MM.1S (cell line): Measurements from ENCODE around the gene OSBPL1A.

Source experiments
- DNase-seq: peaks from one replicate; pipeline ENCODE4 v3.0.0-alpha.2; 2015
- H2AFZ ChIP-seq: fragments of 300-600 bp; sonication (generic); 2 replicates; pipeline ENCODE4 v1.6.0; 2016; ENCODE audit warnings: antibody characterized with exemption, low read length
- H3F3A ChIP-seq: fragments of 300-600 bp; sonication (generic); 2 replicates; pipeline ENCODE4 v1.6.1; 2016; ENCODE audit warnings: mild to moderate bottlenecking, antibody characterized with exemption, low read length, moderate library complexity, mixed read lengths; ENCODE audit not compliant: insufficient read depth
- H3K27ac ChIP-seq: fragments of 300-600 bp; sonication (generic); 2 replicates; pipeline ENCODE4 v1.5.1; 2016; ENCODE audit warnings: mild to moderate bottlenecking, low read length
- H3K27me3 ChIP-seq: fragments of 300-600 bp; sonication (generic); replicated peaks from 2 replicates; pipeline ENCODE4 v1.6.0; 2016; ENCODE audit warnings: low read length; ENCODE audit not compliant: insufficient read depth
- H3K36me3 ChIP-seq: fragments of 300-600 bp; sonication (generic); replicated peaks from 2 replicates; pipeline ENCODE4 v1.6.1; 2016; ENCODE audit warnings: mild to moderate bottlenecking, low read length, mixed read lengths; ENCODE audit not compliant: insufficient read depth
- H3K4me1 ChIP-seq: fragments of 300-600 bp; sonication (generic); 2 replicates; pipeline ENCODE4 v1.6.1; 2016; ENCODE audit warnings: low read length, mixed read lengths
- H3K4me2 ChIP-seq: fragments of 300-600 bp; sonication (generic); 2 replicates; pipeline ENCODE4 v1.6.0; 2016; ENCODE audit warnings: low read depth, low read length
- H3K4me3 ChIP-seq: fragments of 300-600 bp; sonication (generic); 2 replicates; pipeline ENCODE4 v1.5.1; 2016; ENCODE audit warnings: low read length, mixed read lengths
- H3K79me2 ChIP-seq: fragments of 300-600 bp; sonication (generic); 2 replicates; pipeline ENCODE4 v1.6.1; 2016; ENCODE audit warnings: mixed run types, low read length, mixed read lengths
- H3K9ac ChIP-seq: fragments of 300-600 bp; sonication (generic); 2 replicates; pipeline ENCODE4 v1.6.1; 2016; ENCODE audit warnings: low read length, mixed read lengths
- H3K9me2 ChIP-seq: fragments of 300-600 bp; sonication (generic); replicated peaks from 2 replicates; pipeline ENCODE4 v1.6.1; 2016; ENCODE audit warnings: mild to moderate bottlenecking, low read length, mixed read lengths; ENCODE audit not compliant: insufficient read depth
- H3K9me3 ChIP-seq: fragments of 300-600 bp; sonication (generic); replicated peaks from 2 replicates; pipeline ENCODE4 v1.6.1; 2016; ENCODE audit warnings: mild to moderate bottlenecking, low read length, mixed read lengths; ENCODE audit not compliant: insufficient read depth
- H4K20me1 ChIP-seq: fragments of 300-600 bp; sonication (generic); 2 replicates; pipeline ENCODE4 v1.6.1; 2016; ENCODE audit warnings: mild to moderate bottlenecking, low read length, moderate library complexity, mixed read lengths; ENCODE audit not compliant: insufficient read depth
- CTCF ChIP-seq: fragments of 300-600 bp; sonication (generic); IDR thresholded peaks from 2 replicates; pipeline ENCODE4 v1.5.1; 2016; ENCODE audit warnings: antibody characterized with exemption, low read length, mixed read lengths
- EZH2 ChIP-seq: fragments of 300-600 bp; sonication (generic); optimal IDR thresholded peaks from 2 replicates; pipeline ENCODE3; 2017; ENCODE audit warnings: low read depth, mild to moderate bottlenecking, antibody characterized with exemption, low read length, mixed read lengths
- EZH2phosphoT487 ChIP-seq: fragments of 300-600 bp; sonication (generic); IDR thresholded peaks from 2 replicates; pipeline ENCODE4 v1.6.1; 2018; ENCODE audit warnings: antibody characterized with exemption, low read length

The OSBPL1A gene

GRCh38 chr18:24196764-24197163 lies 200.9 kb downstream of the OSBPL1A start:
- Histone ChIP-seq H3K4me1 (peaks cover 36% of the 10 kb centered on the region), H3K79me2 (peaks cover 7% of the 10 kb centered on the region; the same call in 1 of the 2 replicates), H3K27ac (peak overlapping the region; percentile 63; the same call in 1 of the 2 replicates), H3K9me2 (no peaks in the 10 kb centered on the region), H2AFZ (no peak overlapping the region), H3K9me3 (no peaks in the 10 kb centered on the region), H3K9ac (peak overlapping the region; percentile 24; the same call in 1 of the 2 replicates), H3F3A (peaks cover 20% of the 10 kb centered on the region), H3K27me3 (no peaks in the 10 kb centered on the region), H3K36me3 (no peaks in the 10 kb centered on the region), H3K4me2 (peak overlapping the region; percentile 87; the same call in 1 of the 2 replicates), H4K20me1 (no peaks in the 10 kb centered on the region), H3K4me3 (no peak overlapping the region)
- DNase-seq, result no peak
- TF ChIP-seq CTCF, result no peak

GRCh38 chr18:24195296-24196053 lies 202.1 kb downstream of the OSBPL1A start:
- no peak for TF ChIP-seq EZH2
- TF ChIP-seq EZH2phosphoT487, result no peak
- TF ChIP-seq CTCF, result no peak
- DNase-seq, result peak; percentile 84
- peak overlapping the region; percentile 55 for H3K4me3 ChIP-seq
- no peaks in the 10 kb centered on the region for H3K27me3 ChIP-seq
- peaks cover 7% of the 10 kb centered on the region; the same call in 1 of the 2 replicates for H3K79me2 ChIP-seq
- peak overlapping the region; percentile 63 for H3K27ac ChIP-seq
- no peaks in the 10 kb centered on the region for H4K20me1 ChIP-seq
- no peaks in the 10 kb centered on the region for H3K9me2 ChIP-seq
- peaks cover 20% of the 10 kb centered on the region for H3F3A ChIP-seq
- H3K9me3 ChIP-seq, result no peaks in the 10 kb centered on the region
- peaks cover 38% of the 10 kb centered on the region for H3K4me1 ChIP-seq
- H3K4me2 ChIP-seq, result peak overlapping the region; percentile 87
- peak overlapping the region; percentile 24; the same call in 1 of the 2 replicates for H3K9ac ChIP-seq
- no peaks in the 10 kb centered on the region for H3K36me3 ChIP-seq
- H2AFZ ChIP-seq, result 0 out of 2 replicates have a peak overlapping the region, but pooled peaks have one; percentile 24

- Histone ChIP-seq H3K36me3 (no peaks in the 10 kb centered on the region), H4K20me1 (no peaks in the 10 kb centered on the region), H3K9me3 (no peaks in the 10 kb centered on the region), H3F3A (peaks cover 43% of the 10 kb centered on the region), H3K9me2 (no peaks in the 10 kb centered on the region), H2AFZ (no peak overlapping the region), H3K79me2 (no peaks in the 10 kb centered on the region), H3K9ac (no peak overlapping the region), H3K4me1 (peaks cover 55% of the 10 kb centered on the region), H3K27me3 (no peaks in the 10 kb centered on the region), H3K27ac (no peak overlapping the region), H3K4me3 (no peak overlapping the region), H3K4me2 (no peak overlapping the region)
- TF ChIP-seq EZH2phosphoT487 (no peak), CTCF (no peak), EZH2 (no peak)
- no peak for DNase-seq
Observed at GRCh38 chr18:24190590-24190989, 207.0 kb downstream of the OSBPL1A start.
